Subcutaneous adipose tissue (tissue), 4 donors: ENCODE data around the gene TMEM60. TPM values are rescaled to one million over a fixed set of nuclear protein-coding genes. Genes with fewer than 3 reads are reported as not detected.

Experiments used
- CTCF ChIP-seq: fragments of 450-650 bp; IDR thresholded peaks from one replicate; pipeline ENCODE4 v1.5.1; 2016; ENCODE audit warnings: low read depth, mild to moderate bottlenecking, control low read depth, antibody characterized with exemption, moderate library complexity
- total RNA-seq, 4 donors: library from RNA; depleted of rRNA; stranded (reverse); fragments of >200 nt; gene quantifications; one replicate each; pipeline ENCODE4 v1.1.0, GENCODE V29; 2016

The TMEM60 gene
- total RNA-seq, 4 donors from 2014 or later = 7.7 to 24.4 (median 20.7) TPM

DNA sequence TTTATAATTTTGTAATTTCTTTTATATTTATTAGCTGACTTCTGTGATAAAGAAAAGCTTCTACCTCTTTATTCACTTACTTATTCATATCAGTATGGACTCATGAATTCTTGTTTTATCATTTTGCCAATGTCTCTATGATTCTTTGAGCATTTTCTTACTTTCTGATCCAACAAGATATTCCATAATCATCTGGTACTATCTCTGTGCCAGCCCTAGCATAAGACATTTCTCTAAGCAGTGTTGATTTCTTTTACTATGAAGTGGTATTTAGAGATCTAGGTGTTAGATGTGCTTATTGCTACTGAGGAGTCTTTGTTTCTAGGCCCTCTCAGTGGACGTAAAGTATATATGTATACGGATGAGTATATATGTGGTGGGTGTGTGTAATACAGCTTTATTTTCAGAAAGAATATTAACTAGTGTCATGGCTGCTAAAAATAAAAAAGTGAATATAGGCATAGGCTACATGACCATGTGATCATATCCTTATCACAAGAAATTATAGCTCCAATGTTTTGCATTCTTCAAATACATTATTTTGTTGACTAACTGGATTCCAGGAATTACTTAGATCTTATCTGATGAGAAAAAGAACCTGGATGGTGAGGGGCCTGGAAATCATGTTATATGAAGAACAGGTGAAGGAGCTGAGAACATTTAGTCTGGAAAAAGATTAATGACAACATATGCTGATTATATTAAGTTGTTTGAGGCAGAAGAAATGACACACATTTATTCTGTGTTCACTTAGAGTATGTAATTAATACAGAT, 13.5 kb upstream of the TMEM60 start:
- TF ChIP-seq CTCF = no peak

DNA sequence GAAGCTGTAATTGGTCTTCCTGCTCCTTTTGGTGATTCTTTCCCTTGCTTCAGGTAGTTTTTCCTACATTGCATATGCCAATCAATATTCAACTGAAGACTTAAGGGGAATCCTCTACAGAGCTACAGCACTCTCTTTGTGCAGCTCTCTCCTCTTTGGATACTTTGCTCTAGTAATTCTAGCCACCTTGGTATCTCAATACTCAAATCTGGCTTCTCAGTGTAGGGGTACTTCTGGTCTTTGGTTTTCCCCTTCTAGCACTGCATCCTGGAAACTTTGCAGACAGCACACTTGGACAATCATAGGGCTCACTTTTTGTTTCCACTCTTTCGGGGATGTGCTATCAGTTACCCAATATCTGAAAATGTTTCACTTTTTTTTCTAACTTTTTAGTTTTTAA, 10.3 kb upstream of the TMEM60 start:
- no peak for TF ChIP-seq CTCF

DNA sequence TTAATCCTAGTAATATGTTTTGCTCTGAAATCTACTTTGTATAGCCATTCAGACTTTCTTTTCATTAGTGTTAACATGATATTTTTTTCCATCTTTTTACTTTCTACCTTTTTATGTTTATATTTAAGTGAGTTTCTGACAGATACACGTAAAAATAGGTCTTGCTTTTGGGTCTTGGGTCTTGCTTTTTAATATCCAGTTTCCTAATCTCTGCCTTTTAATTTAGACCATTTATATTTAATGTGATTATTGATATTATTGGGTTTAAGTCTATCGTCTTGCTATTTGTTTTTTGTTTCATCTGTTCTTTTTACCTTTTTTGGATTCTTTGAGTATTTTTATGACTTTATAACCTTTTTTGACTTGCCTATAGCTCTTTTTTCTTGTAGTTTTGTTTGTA, 8.2 kb upstream of the TMEM60 start:
- no peak for TF ChIP-seq CTCF

GRCh38 chr7:77802557-77803405, 4.5 kb upstream of the TMEM60 start:
- no peak for TF ChIP-seq CTCF

DNA sequence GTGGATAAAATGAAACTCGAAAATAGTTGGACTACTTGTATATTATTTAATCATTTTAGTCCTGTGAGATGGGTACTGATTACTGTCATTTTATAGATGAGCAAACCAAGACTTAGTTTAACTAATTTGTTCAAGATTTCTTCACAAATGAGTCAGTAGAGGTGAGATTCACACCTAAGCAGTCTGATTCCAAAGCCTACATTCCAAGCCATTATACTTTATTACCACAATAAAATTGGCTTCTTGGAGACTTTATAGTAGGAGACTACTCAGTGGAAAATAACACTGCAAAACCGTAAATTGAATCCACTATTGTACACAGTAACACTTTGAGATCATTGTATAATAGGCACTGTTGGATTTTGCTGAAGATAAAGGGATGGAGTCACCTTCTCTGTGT, 2.5 kb upstream of the TMEM60 start:
- TF ChIP-seq CTCF = no peak

- TF ChIP-seq CTCF = no peak
These were observed 1.9 kb upstream of the TMEM60 start for GRCh38 chr7:77800158-77800557.

- TF ChIP-seq CTCF = no peak
These were observed 1.1 kb upstream of the TMEM60 start for GRCh38 chr7:77799078-77799964.
